Keratinocyte (primary cell): ENCODE data around the gene GPC5. TPM values are rescaled to one million over a fixed set of nuclear protein-coding genes. Genes with fewer than 3 reads are reported as not detected.

Experiments
- DNase-seq: peaks from one replicate; pipeline ENCODE4 v3.0.0-alpha.2; 2011; ENCODE audit warnings: low read depth, missing footprints, low spot score
- FAIRE-seq: peaks from 2 replicates; lab custom pipeline; 2011; peaks lifted over from hg19 to GRCh38; lab: Jason Lieb, UNC
- H2AFZ ChIP-seq: 2 replicates; pipeline ENCODE4 v1.6.0; 2012; ENCODE audit warnings: low read length, control low read depth, inconsistent platforms; ENCODE audit not compliant: control insufficient read depth
- H3K27ac ChIP-seq: 2 replicates; pipeline ENCODE4 v1.5.1; 2011; ENCODE audit warnings: low read length; ENCODE audit not compliant: control insufficient read depth, insufficient read depth
- H3K27me3 ChIP-seq: 3 replicates; pipeline ENCODE4 v1.6.0; 2011; ENCODE audit warnings: low read length; ENCODE audit not compliant: control insufficient read depth, insufficient read depth; ENCODE audit errors: extremely low read depth
- H3K36me3 ChIP-seq, 2 experiments: 2 replicates in 1 of 2; 3 replicates in 1 of 2; pipeline ENCODE4 v1.5.1; 2011; ENCODE audit warnings: low read length in 2 of 2, mild to moderate bottlenecking in 1 of 2; ENCODE audit not compliant: control insufficient read depth in 2 of 2, insufficient read depth in 2 of 2; ENCODE audit errors: extremely low read depth in 1 of 2
- H3K4me1 ChIP-seq: 3 replicates; pipeline ENCODE4 v1.5.1; 2011; ENCODE audit warnings: low read length; ENCODE audit not compliant: control insufficient read depth, insufficient read depth; ENCODE audit errors: extremely low read depth
- H3K4me2 ChIP-seq: 3 replicates; pipeline ENCODE4 v1.6.0; 2011; ENCODE audit warnings: low read depth, low read length; ENCODE audit not compliant: control insufficient read depth, insufficient read depth; ENCODE audit errors: extremely low read depth
- H3K4me3 ChIP-seq, 3 experiments: fragments of 200-600 bp in 1 of 3; sonication (generic) in 1 of 3; 2 replicates in 2 of 3; 3 replicates in 1 of 3; pipeline ENCODE4 v1.5.1; 2011 to 2016; ENCODE audit warnings: low read length in 3 of 3, mild to moderate bottlenecking in 3 of 3, control low read depth in 2 of 3, inconsistent platforms in 1 of 3, low read depth in 1 of 3, mixed read lengths in 1 of 3, mixed run types in 1 of 3, moderate library complexity in 1 of 3; ENCODE audit not compliant: control insufficient read depth in 2 of 3, insufficient read depth in 2 of 3; ENCODE audit errors: extremely low read depth in 1 of 3
- H3K79me2 ChIP-seq: 2 replicates; pipeline ENCODE4 v1.6.0; 2012; ENCODE audit warnings: low read length; ENCODE audit not compliant: control insufficient read depth, insufficient read depth
- H3K9ac ChIP-seq: 3 replicates; pipeline ENCODE4 v1.6.0; 2011; ENCODE audit warnings: low read length; ENCODE audit not compliant: control insufficient read depth, insufficient read depth; ENCODE audit errors: extremely low read depth
- H3K9me1 ChIP-seq: 3 replicates; pipeline ENCODE4 v1.6.0; 2011; ENCODE audit warnings: low read length; ENCODE audit not compliant: control insufficient read depth, insufficient read depth; ENCODE audit errors: extremely low read depth
- H3K9me3 ChIP-seq: 2 replicates; pipeline ENCODE4 v1.5.1; 2012; ENCODE audit warnings: low read depth, low read length; ENCODE audit not compliant: control insufficient read depth
- H4K20me1 ChIP-seq: 3 replicates; pipeline ENCODE4 v1.6.0; 2011; ENCODE audit warnings: low read length; ENCODE audit not compliant: control insufficient read depth, insufficient read depth; ENCODE audit errors: extremely low read depth
- CTCF ChIP-seq, 3 experiments: IDR thresholded peaks in 1 of 3; conservative IDR thresholded peaks in 1 of 3; optimal IDR thresholded peaks in 1 of 3; 2 replicates in 2 of 3; 3 replicates in 1 of 3; pipeline versions ENCODE3 to v1.5.1; 2011; ENCODE audit warnings: low read length in 3 of 3, mild to moderate bottlenecking in 3 of 3, moderate library complexity in 2 of 3, control low read depth in 1 of 3, inconsistent platforms in 1 of 3; ENCODE audit not compliant: insufficient read depth in 2 of 3; ENCODE audit errors: extremely low read depth in 1 of 3
- EZH2 ChIP-seq: IDR thresholded peaks from one replicate; pipeline ENCODE4 v1.6.1; 2012; ENCODE audit warnings: inconsistent platforms, mild to moderate bottlenecking, low read length, moderate library complexity
- dilution Hi-C: fragments of 300-500 bp; cut with MboI; formaldehyde crosslinking; loops from one replicate; pipeline ENCODE4 v1.7.0; 2020; ENCODE audit warnings: low sequenced_read_pairs; ENCODE audit not compliant: extremely low pct_ligation_motif_present
- polyA plus RNA-seq, 5 experiments: library from polyadenylated mRNA; depleted of rRNA in 3 of 5; stranded (reverse) in 3 of 5; stranded (forward) in 1 of 5; unstranded in 1 of 5; fragments of >200 nt; gene quantifications; 1 replicate in 1 of 5; 2 replicates in 3 of 5; 3 replicates in 1 of 5; pipeline versions ENCODE4 v1.2.1 to v1.2.3, GENCODE V29; 2011 to 2012; ENCODE audit warnings: missing spikeins in 2 of 5, low read depth in 1 of 5, low replicate concordance in 1 of 5

The GPC5 gene
- polyA plus RNA-seq, 1 donor (not counting 4 experiments of a cell fraction or from before 2014, with no cell fraction given), result 0.10 TPM

GRCh38 chr13:92377396-92377795, 979.0 kb downstream of the GPC5 start:
- H3K4me2 ChIP-seq, result no peak overlapping the region
- FAIRE-seq (no peak), DNase-seq (no peak)
- no peaks in the 10 kb centered on the region for H3K36me3 ChIP-seq
- no peak overlapping the region for H3K4me3 ChIP-seq
- no peaks in the 10 kb centered on the region for H3K79me2 ChIP-seq
- H3K9me1 ChIP-seq, result no peaks in the 10 kb centered on the region
- H3K27me3 ChIP-seq, result no peaks in the 10 kb centered on the region
- dilution Hi-C loops, result no loop called here
- no peak overlapping the region for H3K27ac ChIP-seq
- no peaks in the 10 kb centered on the region for H3K4me1 ChIP-seq
- no peaks in the 10 kb centered on the region for H4K20me1 ChIP-seq
- no peak overlapping the region for H3K9ac ChIP-seq
- no peaks in the 10 kb centered on the region for H3K9me3 ChIP-seq
- H2AFZ ChIP-seq, result no peak overlapping the region
- no peak for TF ChIP-seq EZH2
- TF ChIP-seq CTCF (optimal IDR thresholded peaks at IDR 0.05 in 1 of 3, IDR thresholded peaks at IDR 0.05 in 1 of 3, conservative IDR thresholded peaks at IDR 0.05 in 1 of 3; ENCODE audit: extremely low read depth in 1 of 3, insufficient read depth in 2 of 3, low read length in 3 of 3), result no peak

- FAIRE-seq, result no peak
- no peak for DNase-seq
- Histone ChIP-seq H4K20me1 (no peaks in the 10 kb centered on the region), H3K4me3 (no peak overlapping the region), H3K36me3 (no peaks in the 10 kb centered on the region), H3K27ac (no peak overlapping the region), H3K27me3 (no peaks in the 10 kb centered on the region), H2AFZ (no peak overlapping the region), H3K9ac (no peak overlapping the region), H3K9me3 (no peaks in the 10 kb centered on the region), H3K79me2 (no peaks in the 10 kb centered on the region), H3K9me1 (no peaks in the 10 kb centered on the region), H3K4me1 (no peaks in the 10 kb centered on the region), H3K4me2 (no peak overlapping the region)
- dilution Hi-C loops, result no loop called here
- TF ChIP-seq CTCF (optimal IDR thresholded peaks at IDR 0.05 in 1 of 3, IDR thresholded peaks at IDR 0.05 in 1 of 3, conservative IDR thresholded peaks at IDR 0.05 in 1 of 3; ENCODE audit: extremely low read depth in 1 of 3, insufficient read depth in 2 of 3, low read length in 3 of 3) (no peak), EZH2 (no peak)
These were observed 981.0 kb downstream of the GPC5 start for GRCh38 chr13:92379371-92379770.
